ENCODE results near the gene YIPF6.
"Not testable (repeated sequence)": the region's sequence is repeated elsewhere in the genome, so short reads cannot be mapped to it uniquely, and the experiment has no call there.

YIPF6 gene

GRCh38 chrX:68508799-68509198, 9.9 kb downstream of the YIPF6 start:
- DNase-seq = no peak

- DNase-seq = peak; percentile 16
Measured at GRCh38 chrX:68511255-68511654, 12.4 kb downstream of the YIPF6 start.

- DNase-seq = not testable (repeated sequence)
Measured at GRCh38 chrX:68524680-68525079, 25.8 kb downstream of the YIPF6 start.

GRCh38 chrX:68532831-68533533, 34.1 kb downstream of the YIPF6 start:
- DNase-seq = peak; percentile 61

GRCh38 chrX:68533656-68534055, 34.8 kb downstream of the YIPF6 start:
- DNase-seq = peak; percentile 5

GRCh38 chrX:68534691-68535090, 35.8 kb downstream of the YIPF6 start:
- DNase-seq = peak; percentile 16

GRCh38 chrX:68536429-68536828, 37.6 kb downstream of the YIPF6 start:
- DNase-seq = no peak

- DNase-seq = no peak
Measured at GRCh38 chrX:68536884-68537283, 38.0 kb downstream of the YIPF6 start.

GRCh38 chrX:68550193-68550592, 51.3 kb downstream of the YIPF6 start:
- no peak for DNase-seq

- no peak for DNase-seq
Measured at GRCh38 chrX:68556036-68556435, 57.2 kb downstream of the YIPF6 start.

GRCh38 chrX:68557126-68557525, 58.3 kb downstream of the YIPF6 start:
- DNase-seq = not testable (repeated sequence)

GRCh38 chrX:68559905-68560304, 61.1 kb downstream of the YIPF6 start:
- not testable (repeated sequence) for DNase-seq

GRCh38 chrX:68568136-68568535, 69.3 kb downstream of the YIPF6 start:
- DNase-seq = no peak

GRCh38 chrX:68570598-68570997, 71.7 kb downstream of the YIPF6 start:
- DNase-seq = no peak

GRCh38 chrX:68571292-68571609, 72.4 kb downstream of the YIPF6 start:
- no peak for DNase-seq

GRCh38 chrX:68571610-68572311, 72.9 kb downstream of the YIPF6 start:
- DNase-seq = peak; percentile 78

- no peak for DNase-seq
Measured at GRCh38 chrX:68574240-68574639, 75.4 kb downstream of the YIPF6 start.

- DNase-seq = no peak
Measured at GRCh38 chrX:68579810-68580209, 81.0 kb downstream of the YIPF6 start.

- DNase-seq = no peak
Measured at GRCh38 chrX:68584221-68584620, 85.4 kb downstream of the YIPF6 start.
